ENCODE results near the gene GPR146.

GRCh38 chr7:1078519-1078918, 34.2 kb downstream of the GPR146 start:
- no peak for TF ChIP-seq CTCF (IDR thresholded peaks at IDR 0.05)
- no peak for TF ChIP-seq EZH2phosphoT487 (IDR thresholded peaks at IDR 0.05)

All from neural progenitor cell (in vitro differentiated cells).